DOHH2 (cell line): Measurements from ENCODE around the gene EGFL8.

Source experiments
- EZH2phosphoT487 ChIP-seq: fragments of 200-600 bp; sonication (generic); IDR thresholded peaks from 2 replicates; pipeline ENCODE4 v1.6.1; 2017; ENCODE audit warnings: borderline replicate concordance, mild to moderate bottlenecking, antibody characterized with exemption, low read length, moderate library complexity, mixed read lengths
- TF ChIP-seq, protein P1 (sequence below): fragments of 200-600 bp; sonication (generic); IDR thresholded peaks from one replicate; pipeline ENCODE4 v1.5.1; 2014; ENCODE audit warnings: antibody characterized with exemption, mild to moderate bottlenecking, low read depth, low read length; ENCODE audit not compliant: poor library complexity, severe bottlenecking

DNA sequence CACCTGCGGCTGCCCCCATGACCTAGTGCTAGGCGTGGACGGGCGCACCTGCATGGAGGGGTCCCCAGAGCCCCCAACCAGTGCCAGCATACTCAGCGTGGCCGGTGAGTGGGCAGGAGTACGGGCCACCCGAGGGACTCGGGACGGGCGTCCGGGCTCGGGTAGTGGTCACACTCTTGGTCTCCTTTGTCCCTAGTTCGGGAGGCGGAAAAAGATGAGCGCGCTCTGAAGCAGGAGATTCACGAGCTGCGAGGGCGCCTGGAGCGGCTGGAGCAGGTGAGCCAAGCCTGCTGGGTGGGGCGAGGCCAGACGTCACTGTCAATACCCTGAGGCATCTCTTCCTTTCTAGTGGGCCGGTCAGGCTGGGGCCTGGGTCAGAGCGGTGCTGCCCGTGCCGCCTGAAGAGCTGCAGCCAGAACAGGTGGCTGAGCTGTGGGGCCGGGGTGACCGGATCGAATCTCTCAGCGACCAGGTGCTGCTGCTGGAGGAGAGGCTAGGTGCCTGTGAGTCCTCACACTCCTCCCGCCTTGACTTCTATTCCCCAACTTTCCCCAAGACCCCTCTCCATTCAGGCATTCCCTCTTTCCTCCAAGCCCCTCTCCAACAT lies 2.9 kb downstream of the EGFL8 start:
- TF ChIP-seq, protein P1, sequence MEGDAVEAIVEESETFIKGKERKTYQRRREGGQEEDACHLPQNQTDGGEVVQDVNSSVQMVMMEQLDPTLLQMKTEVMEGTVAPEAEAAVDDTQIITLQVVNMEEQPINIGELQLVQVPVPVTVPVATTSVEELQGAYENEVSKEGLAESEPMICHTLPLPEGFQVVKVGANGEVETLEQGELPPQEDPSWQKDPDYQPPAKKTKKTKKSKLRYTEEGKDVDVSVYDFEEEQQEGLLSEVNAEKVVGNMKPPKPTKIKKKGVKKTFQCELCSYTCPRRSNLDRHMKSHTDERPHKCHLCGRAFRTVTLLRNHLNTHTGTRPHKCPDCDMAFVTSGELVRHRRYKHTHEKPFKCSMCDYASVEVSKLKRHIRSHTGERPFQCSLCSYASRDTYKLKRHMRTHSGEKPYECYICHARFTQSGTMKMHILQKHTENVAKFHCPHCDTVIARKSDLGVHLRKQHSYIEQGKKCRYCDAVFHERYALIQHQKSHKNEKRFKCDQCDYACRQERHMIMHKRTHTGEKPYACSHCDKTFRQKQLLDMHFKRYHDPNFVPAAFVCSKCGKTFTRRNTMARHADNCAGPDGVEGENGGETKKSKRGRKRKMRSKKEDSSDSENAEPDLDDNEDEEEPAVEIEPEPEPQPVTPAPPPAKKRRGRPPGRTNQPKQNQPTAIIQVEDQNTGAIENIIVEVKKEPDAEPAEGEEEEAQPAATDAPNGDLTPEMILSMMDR, result no peak
- no peak for TF ChIP-seq EZH2phosphoT487
